Erythroblast (primary cell): ENCODE measurements around the gene HECA.

Experiments used
- GATA1 ChIP-seq: IDR thresholded peaks from 2 replicates; pipeline ENCODE4 v1.6.1; 2011; ENCODE audit warnings: low read depth, mild to moderate bottlenecking, control low read depth, low read length, moderate library complexity
- POLR2A ChIP-seq: IDR thresholded peaks from 2 replicates; pipeline ENCODE4 v1.6.1; 2011; ENCODE audit warnings: mild to moderate bottlenecking, low read length

DNA sequence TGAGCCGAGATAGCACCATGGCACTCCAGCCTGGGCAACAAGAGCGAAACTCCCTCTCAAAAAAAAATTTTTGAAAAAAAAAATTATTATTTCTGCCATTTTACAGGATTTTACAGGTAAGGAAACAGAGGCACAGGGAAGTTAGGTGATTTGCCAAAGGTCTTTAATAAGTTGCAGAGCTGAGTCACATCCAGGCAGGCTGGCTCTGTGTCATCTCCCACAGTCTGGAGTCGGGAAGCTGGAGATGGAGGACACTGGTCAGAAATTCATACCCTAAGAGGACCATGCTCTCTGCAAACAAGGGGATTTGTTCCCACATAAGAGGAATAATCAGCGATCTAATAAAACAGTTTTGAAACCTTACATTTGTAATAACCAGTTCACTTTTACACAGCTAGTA lies 24.1 kb downstream of the HECA start:
- TF ChIP-seq POLR2A, result no peak
- no peak for TF ChIP-seq GATA1
